GM19238 (cell line): ENCODE measurements around the gene RPL5.
"Not testable (repeated sequence)": the region's sequence is repeated elsewhere in the genome, so short reads cannot be mapped to it uniquely, and the experiment has no call there.

ENCODE experiments used
- DNase-seq: peaks from one replicate; pipeline ENCODE4 v3.0.0; 2011; ENCODE audit warnings: low spot score; ENCODE audit not compliant: insufficient read length

Gene RPL5

DNA sequence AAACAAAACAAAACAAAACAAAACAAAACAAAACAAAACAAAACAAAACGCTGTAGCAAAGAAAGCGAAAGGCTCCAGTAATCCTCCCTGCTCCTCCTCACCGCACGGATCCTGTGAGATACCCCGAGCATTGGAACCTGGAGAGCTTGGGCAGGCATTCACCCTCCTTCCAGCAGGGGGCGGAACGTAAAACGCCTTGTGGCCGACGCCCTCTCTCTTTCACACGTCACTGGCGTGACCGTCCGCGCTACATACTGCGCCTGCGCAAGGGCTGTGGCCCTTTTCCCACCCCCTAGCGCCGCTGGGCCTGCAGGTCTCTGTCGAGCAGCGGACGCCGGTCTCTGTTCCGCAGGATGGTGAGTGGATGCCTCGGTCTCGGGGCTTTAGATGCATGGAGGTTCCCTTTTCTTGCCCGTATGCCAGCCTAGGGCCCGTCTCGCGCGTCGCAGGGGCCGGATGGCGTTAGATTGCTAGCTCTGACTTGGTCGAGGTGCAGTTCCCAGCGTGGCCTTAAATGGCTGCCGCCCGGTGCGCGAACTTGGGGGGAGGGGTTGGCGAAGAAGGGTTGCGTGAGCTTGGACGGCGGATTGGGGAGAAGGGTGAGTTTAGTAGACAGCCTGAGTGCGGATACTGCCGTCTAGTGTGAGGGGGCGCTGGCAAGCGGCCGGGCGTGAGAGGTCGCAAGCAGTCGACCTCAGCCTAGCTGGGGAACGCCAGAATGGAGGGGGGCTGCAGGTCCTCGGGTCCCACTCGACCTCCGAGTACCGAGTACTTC is at the start of gene RPL5:
Gene RPL5 (plus strand): TSS at position 279 of the 775 bp plus-strand sequence. CDS start 75 bp downstream, at position 354.
- DNase-seq: peak; percentile 94

- not testable (repeated sequence) for DNase-seq
Measured at GRCh38 chr1:92783550-92783949, 48.3 kb upstream of the RPL5 start.

DNA sequence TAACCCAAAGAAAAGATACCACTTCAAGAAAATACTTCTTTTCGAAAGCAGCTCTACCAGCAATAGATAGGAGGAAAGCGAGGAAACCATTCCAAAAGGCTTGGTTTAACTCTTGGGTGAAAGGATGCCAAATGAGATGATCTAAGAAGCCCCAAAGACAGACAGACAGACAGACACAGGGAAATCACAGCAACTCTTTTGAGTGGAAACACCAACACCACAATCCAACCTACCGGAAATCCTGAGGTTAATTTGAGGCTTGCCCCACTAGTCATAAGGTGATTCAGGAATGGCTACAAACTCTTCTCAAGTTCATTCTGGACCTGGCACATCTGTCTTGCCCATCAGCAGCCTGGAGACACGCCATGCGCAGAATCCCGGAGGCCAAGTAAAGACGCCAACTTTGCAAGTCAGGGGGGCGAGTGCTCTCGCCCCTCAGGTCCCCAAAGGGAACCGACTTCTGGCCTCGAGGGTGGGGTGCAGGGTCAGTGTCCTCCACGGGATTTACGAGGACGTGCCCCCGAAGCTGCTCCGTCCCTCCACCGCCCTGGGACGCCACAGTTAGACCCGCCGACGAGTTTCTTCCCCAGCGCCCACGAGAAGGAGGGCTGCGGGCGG is 47.7 kb upstream of the RPL5 start:
- DNase-seq: peak; percentile 13

DNA sequence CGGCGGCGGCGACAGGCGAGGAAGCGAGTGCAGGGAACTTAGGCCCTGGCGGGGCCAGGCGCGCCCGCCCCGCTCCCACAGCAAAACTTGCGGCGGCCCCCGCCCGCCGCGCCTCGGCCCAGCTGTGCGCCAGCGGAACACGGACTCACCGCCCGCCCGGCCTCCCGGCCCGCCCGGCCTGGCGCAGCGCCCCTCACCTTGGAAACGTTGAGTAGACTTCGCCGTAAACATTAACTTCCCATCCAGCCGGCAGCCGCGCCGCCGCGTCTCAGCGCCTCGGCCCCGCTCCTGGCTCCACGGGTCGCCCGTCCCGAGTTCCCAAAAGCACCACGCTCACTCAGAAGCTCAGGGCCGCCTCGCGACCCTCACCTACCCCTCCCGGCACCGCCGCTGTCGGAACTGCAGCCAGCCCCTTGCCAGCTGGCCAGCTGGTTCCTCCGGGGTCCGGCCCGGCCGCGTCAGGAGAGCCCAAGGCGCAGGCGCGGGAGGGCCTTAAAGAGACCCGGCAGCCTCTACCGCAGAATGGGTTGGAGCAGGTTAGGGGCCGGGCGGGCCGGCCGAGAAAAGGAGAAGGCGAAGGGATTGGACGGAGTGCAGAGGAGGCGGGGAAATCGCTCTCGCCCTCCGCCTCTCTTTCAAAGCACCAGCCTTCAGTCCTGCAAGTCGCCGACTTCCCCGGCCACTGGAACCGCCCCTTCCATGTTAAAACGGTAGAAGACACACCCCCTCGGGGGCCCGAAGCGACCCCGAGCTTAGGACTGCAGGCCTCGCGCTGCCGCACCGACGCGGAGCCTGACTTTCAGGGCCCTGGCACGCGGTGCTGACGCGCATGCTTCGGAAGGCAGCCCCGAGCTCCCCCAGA is 47.0 kb upstream of the RPL5 start, which contains the start of gene EVI5:
Gene EVI5 (minus strand): TSS at position 470 of the 862 bp plus-strand sequence. CDS start 48,562 bp downstream, outside the sequence.
- DNase-seq: peak; percentile 80

DNA sequence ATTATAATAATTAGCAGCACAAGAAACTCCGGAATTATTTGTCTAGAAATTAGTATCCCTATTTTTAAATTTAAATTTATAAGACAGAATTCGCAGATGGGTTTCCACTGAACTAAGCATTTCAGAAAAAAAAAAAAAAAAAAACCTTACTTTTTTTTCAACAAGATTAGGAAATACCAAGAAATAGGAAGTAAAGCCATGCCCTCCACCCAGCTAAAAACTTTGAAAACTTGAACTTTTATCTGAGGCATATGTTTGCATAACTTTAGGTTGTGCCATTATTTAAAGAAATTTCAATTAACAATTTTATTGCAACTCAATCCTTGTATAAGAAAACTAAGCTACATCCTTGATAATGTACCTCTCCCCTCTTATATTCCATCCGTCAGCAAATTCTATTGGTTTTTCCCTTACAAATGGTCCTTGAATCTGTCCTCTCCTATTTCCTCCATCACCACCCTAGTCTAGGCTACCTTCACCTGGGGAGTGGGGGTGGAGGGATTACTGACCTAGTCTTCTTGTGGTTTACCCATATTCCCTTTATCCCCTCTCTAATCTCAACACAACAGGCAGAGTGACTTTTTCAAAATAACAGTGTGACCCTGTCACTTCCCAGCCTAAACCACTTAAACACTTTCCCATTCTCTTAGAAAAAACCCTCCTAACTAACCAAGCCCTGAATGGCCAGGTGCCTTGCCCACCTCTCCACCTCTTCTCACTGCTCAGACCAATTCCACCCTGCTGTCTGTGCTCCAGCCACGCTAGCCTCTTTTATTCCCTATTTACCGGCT is 45.5 kb upstream of the RPL5 start:
- DNase-seq: no peak

DNA sequence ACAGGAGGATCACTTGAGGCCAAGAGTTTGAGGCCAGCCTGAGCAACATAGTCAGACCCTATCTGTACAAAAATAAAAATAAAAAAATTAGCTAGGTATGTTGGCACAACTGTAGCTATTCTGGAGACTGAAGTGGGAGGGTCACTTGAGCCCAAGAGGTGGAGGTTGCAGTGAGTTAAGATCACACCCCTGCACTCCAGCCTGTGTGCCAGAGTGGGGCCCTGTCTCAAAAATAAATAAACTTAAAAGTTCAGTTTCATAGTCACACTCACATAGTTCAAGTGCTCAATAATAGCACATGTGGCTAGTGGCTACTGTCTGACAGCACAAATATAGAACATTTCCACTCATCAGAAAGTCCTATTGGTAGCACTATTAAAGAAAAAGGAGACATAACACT is 41.8 kb upstream of the RPL5 start:
- no peak for DNase-seq

- DNase-seq: no peak
Measured at GRCh38 chr1:92790867-92791266, 41.0 kb upstream of the RPL5 start.

DNA sequence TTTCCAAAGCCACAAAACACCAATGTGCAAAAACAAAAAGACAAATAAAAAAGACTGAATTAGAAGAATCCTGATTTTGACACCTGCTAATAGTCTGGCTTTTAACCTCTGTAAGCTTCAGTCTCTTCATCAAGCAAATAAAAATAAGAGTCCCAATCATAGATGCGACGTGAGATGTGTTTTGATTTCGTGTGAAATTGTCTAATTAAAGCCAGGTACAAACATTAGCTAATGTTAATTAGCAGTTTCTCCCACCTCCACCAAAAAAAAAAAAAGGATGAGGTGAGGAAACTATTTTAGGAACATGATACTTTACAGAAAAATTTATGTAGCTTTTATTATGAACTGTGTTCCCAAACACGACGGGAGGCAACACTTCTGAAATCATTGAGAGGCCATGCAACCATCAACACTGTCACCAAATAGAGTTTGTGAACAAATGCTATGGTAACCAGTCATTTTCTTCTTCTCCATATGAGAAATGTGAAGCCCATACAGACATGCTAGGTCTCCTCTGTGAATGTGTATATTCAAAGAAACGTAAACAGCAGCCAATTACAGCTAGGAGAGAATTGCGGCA is 40.3 kb upstream of the RPL5 start:
- no peak for DNase-seq

GRCh38 chr1:92792340-92792782 is 39.5 kb upstream of the RPL5 start:
- no peak for DNase-seq

DNA sequence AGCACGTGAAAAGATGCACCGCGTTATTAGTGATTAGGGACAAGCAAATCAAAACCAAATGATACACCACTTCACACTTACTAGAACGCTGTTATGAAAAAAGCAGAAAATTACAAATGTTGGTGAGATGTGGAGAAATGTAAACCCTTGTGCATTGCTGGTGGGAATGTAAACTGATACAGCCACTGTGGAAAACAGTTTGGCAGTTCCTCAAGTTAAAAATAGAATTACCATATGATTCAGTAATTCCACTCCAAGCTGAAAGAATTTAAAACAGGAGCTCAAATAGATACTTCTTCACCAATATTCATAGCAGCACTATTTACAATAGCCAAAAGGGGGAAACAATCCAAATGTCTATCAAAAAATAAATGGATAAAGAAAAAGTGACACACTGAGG is 36.7 kb upstream of the RPL5 start:
- no peak for DNase-seq

GRCh38 chr1:92797297-92797696 is 34.5 kb upstream of the RPL5 start:
- DNase-seq: no peak

GRCh38 chr1:92797961-92798360 is 33.9 kb upstream of the RPL5 start:
- DNase-seq: no peak

DNA sequence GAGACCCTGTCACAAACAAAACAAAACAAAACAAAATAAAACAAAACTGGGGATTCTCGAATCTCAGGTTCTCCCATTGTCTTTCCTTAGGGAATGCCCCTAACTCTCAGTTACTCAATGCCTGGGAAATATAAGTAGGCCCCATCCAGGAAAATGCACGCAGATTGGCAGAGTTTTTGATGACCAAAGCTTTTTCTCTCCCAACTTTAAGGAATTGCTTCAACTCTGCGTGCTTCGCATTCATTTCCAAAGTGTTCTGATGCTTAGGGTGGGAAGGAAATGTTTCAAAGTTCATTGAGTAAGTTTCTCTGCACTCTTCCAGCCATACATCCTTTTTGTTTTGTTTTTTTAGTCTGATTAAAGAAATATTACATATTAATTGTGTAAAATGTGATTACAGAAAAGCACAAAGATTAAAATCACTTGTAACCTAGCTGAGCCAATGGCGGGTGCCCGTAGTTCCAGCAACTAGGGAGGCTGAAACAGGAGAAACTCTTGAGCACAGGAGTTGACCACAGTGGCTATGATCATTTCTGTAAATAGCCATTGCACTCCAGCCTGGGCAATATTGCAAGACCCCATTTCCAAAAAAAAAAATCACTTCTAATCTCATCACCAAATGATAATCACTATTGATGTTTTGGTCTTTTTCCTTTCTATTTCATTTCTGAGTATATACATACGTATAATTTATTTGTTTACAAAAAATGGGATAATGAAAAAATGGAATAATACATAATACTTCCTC is 28.5 kb upstream of the RPL5 start:
- no peak for DNase-seq

GRCh38 chr1:92804721-92805201 is 27.1 kb upstream of the RPL5 start:
- no peak for DNase-seq

DNA sequence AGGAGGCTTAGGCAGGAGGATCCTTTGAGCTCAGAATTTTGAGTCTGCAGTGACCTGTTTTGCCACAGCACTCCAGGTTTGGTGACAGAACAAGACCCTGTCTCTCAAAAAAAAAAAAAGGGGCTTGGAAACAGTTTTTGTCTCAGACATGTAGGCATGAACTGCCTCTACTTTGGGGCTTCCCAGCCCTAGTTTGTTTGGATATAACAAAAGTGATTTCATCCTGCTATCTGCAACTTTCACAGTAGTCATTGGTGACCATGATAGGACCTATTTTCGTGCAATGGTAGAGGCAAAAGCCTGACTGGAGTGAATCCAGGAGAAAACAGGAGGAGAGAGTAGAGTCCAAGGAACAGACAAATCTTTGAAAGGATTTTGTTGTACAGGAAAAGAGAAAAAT is 26.6 kb upstream of the RPL5 start:
- DNase-seq: no peak

DNA sequence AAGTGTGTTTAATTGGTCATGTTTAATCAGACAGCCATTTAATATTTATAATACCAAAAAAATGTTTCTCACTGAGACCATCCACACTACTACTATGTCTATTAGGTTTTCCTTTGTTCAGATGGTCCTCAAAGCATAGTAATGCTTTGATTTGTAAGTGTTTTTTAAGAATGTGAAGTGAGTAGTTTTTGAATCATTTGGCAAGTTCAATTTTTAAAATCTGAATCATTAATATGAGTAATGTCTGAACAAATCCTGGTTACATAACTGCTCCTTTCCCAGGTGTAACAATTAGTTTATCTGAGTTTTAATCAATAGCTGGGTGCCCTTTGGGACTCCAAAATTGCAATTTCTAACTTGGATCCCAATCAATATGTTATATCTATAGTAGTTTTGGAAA is 23.5 kb upstream of the RPL5 start:
- no peak for DNase-seq

- no peak for DNase-seq
Measured at GRCh38 chr1:92816732-92817131, 15.1 kb upstream of the RPL5 start.

DNA sequence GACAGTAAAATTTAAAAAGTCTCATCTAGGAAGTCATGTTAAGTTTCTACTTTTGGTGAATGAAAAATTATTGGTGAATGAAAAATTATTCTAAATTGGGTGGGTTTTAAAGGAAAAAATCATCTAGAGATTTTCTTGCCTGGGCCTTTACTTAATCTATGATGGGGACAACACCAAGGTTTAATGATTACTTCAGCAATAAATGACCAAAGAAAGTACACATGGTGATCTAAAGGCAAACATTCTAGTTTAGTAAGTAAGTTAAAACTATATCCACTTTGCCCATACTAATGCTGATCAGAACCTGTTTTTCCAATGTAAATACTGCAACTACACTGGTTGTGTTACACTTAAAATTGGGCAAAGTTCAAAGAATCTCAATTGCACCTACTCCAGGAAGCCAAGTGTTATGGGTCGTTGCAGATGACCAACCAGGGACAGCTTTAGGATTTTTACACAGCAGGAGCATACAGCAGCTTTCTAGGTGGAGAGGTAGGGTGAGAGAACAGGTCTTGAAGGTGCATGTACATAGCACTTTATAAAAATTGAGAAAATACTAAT is 14.6 kb upstream of the RPL5 start:
- no peak for DNase-seq

DNA sequence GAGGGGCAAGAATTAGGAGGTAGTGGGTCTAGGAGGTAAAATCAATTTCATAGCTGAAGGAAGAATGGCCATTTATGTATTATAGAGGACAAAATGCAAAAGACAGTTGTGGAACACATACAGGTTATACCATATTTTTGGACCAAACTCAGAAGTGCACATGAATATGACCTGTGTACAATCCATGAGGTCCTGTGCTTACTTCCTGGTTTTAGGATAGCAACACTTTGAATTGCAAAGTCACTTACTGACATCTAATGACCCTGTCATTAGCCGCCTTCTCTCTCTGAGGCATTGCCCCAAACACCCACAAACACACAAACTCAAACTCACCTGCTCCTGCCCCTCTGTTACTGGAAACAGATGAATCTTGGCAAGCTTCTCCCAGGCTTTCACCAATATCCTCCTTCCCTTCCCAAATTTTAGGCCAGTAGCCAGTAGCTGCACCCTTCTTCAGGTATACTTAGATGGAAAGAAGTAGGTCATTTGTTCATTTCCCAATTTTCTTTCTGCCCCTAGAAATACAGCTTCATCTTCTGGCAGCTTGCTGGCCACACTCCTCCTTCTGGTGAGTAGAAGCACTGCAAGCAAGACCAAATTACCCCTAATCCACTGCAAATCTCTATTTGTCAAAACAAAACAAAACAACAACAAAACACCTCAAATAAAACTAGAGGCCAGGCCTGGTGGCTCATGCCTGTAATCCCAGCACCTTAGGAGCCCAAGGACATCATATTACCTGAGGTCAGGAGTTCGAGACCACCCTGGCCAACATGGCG is 13.7 kb upstream of the RPL5 start:
- DNase-seq: peak; percentile 42
